ENCODE measurements around the gene BHMT2.

BHMT2 gene

DNA sequence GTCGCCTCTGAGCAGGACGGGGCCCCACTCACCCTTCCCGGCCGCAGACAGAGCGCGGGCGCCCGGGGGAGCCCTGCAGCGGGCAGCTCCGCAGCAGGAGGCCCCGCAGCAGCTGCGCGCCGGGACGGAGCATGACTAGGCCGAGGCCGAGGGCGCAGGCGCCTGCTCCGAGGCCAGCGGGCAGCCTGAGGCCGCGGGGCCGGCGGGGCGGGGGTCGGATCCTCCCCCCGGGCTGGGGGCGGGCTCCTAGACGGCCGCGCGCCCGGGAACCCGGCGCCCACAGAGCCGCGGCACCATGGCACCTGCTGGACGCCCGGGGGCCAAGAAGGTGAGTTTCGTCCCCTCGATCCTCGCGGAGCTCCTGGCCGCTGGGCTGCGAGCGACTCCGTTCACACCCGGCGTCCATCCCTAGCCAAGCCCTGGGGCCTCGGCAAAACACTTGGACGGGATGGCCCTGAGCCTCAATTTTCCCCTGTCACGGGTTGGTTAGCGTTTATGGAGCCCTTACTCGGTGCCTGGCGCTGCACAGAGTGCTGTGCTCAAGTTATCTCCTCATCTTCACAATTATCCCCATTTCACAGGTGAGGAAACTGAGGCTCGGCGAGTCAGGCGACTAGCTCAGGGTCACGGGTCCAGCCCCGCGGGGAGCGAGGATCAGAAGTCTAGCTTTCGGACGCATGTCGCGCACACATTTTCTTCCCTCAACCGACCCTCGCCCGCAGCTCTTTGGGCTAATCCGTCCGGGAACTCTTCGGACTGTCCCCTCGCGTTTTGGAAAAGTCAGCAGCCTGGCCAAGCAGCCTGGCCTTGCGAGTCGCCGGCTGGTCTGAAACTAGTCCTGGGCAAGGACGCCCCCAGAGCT lies at the start of gene BHMT2, which contains the start of gene DMGDH:
Gene BHMT2 (plus strand): TSS at position 280 of the 862 bp plus-strand sequence. CDS start 16 bp downstream, at position 296.
Gene DMGDH (minus strand): TSS at position 187 of the 862 bp plus-strand sequence. CDS start 54 bp downstream, at position 133.
- DNase-seq: no peak

- DNase-seq: peak; percentile 19
Observed at GRCh38 chr5:79020861-79021561, 48.6 kb upstream of the BHMT2 start.

DNA sequence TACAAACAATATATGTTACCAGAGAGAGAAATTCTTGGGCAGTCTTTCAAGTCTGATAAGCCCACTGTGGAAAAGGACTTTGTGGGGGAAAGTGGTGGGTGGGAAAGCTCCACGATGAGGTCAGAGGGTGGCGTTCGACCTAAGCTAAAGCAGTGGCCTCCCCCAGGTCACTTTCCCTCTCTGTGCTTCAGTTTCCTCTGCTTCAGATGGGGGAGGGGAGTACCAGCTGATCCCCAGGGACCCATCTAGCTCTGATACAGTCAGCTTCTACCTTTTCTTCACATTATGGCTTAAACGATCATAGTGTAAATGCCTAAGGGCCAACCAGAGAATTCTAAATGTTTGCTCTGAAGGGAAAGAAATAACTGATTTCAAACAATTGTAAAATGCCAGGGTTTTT lies 47.8 kb upstream of the BHMT2 start:
- DNase-seq: no peak

- DNase-seq: no peak
Observed at GRCh38 chr5:79022771-79023170, 46.8 kb upstream of the BHMT2 start.

DNA sequence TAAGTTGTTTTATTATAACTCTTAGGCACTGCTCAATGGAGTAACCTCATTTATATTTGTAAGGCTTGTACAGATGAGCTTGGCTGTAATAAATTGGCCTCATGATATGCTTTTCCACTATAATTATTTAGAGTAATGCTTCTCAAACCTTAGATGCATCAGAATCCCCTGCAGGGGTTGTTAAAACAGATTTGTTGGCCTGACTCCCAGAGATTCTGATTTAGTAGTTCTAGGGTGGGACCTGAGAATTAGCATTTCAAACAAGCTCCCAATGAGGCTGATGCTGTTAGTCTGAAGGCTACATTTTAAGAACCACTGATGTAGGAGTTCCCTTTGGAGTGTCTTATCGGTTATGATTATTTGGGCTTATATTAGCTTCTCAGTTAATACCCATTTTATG lies 46.2 kb upstream of the BHMT2 start:
- no peak for DNase-seq

DNA sequence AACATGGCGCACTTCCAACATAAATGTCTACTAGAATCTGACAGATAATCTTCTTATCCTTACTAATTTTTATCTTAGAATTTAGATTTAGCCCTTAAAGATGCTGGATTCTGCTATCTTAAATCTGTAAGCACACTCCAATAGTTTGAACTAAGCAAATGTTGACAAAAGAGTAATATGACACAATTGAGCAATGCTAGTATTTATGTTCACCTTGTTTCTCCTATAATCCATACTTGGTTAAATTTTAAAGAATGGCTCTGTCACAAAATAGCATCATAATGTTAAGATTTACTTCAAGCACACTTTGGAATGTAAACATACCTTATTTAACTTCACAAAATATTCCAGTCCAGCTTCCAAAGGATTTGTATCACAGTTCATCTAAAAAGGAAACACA lies 45.6 kb upstream of the BHMT2 start:
- DNase-seq: no peak

- peak; percentile 2 for DNase-seq
Observed at GRCh38 chr5:79025054-79025472, 44.5 kb upstream of the BHMT2 start.

- no peak for DNase-seq
Observed at GRCh38 chr5:79030663-79031484, 38.7 kb upstream of the BHMT2 start.

- no peak for DNase-seq
Observed at GRCh38 chr5:79031485-79031867, 38.1 kb upstream of the BHMT2 start.

GRCh38 chr5:79032031-79032695 lies 37.4 kb upstream of the BHMT2 start:
- DNase-seq: no peak

- no peak for DNase-seq
Observed at GRCh38 chr5:79032782-79033181, 36.8 kb upstream of the BHMT2 start.

DNA sequence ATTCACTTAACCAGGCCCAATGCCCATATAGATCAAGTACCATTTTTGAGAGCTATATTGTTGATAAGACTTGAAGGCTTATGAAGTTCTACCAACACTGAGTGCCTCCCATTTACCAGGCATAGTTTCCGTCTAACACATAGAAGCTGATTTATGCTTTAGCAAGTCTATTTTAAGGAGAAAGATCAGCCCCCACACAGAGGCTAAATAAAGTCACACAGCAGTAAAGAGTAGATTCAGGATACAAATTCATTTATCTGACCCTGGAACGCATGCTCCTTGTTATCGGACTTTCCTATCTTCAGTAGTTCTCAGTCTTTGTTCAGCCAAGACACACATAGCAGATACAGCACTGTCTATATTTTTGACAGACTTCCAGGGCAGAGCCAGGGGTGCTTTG lies 34.3 kb upstream of the BHMT2 start:
- DNase-seq: no peak

DNA sequence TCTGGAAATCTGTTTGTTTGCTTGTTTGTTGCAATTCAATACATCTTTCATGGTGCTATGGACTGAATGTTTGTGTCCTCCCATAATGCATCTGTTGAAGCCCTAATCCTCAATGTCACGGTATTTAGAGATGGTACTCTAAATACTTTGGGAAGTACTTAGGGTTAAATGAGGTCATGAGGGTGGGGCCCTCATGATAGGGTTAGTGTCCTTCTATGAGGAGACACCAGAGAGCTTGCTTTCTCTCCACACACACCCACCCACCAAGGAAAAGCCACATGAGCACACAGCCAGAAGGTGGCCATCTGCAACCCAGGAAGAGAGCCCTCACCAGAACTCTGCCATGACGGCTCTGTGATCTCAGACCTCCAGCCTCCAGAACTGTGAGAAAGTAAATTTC lies 32.8 kb upstream of the BHMT2 start:
- DNase-seq: no peak

DNA sequence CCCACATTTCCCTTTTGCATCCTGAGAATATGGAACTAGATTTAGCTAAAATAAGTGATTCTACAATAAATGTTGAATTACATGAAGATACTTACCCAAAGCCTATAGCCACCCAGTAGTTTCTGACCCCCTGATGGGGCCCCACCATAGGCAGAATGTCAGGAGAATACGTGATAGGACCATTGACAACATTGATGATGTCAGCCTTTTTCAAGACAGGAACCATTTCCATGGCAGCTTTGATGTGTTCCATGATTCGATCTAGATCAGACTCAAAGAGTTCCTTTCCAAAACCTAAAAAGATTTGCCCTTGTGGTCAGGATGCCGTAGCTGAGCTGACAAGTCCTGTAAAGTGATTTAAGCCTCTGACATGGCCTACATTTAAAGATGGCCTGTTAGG lies 27.4 kb upstream of the BHMT2 start:
- no peak for DNase-seq

DNA sequence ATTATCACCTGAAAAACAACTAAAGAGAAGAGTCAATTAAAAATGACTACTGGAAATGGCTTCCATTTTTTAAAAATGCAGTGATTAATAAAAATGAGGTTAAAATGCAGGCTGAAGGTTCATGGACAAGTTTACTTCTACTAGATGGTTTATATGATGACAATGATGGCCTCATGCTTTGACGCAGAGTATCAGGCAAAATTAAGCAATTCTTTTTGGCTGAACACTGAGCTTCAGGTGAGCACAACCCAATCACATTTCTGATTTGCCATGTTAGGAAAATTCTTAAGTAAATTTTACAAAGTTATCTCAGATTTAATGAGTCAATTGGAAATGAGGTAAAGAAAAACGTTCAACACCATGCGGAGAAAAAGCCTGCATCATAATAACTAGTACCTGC lies 22.4 kb upstream of the BHMT2 start:
- no peak for DNase-seq

DNA sequence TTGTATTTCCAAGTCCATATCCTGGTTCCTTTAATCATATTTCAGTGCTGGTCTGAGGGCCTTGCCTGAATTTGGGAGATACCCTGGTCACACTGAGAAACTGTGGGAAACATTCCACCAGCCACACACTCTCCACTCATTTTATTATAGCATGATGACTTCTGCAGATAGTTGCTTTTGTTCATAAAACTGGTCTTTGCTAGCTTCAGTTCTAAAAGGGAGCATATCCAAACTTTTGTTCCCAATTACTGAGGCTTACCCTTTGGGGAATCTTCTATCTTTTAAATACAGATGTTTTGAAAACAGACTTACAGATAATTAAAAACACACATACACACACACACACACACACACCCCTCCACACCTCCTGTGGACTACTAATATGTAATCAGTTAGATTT lies 21.1 kb upstream of the BHMT2 start:
- DNase-seq: no peak

- no peak for DNase-seq
Observed at GRCh38 chr5:79050498-79050897, 19.1 kb upstream of the BHMT2 start.

DNA sequence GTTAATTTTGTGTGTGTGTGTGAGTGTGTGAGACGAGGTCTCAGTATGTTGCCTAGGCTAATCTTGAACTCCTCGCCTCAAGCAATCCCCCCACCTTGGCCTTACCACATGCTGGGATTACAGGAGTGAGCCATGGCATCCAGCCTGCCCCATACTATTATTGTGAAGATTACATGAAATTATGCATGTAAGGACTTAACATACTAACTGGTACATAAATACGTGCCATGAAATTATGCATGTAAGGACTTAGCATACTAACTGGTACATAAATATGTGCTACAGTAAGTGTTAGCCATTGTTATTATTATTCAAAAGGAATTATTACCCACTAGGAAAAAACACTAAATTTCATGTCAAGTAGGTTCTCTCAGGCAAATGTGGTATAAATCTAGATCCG lies 16.2 kb upstream of the BHMT2 start:
- no peak for DNase-seq

DNA sequence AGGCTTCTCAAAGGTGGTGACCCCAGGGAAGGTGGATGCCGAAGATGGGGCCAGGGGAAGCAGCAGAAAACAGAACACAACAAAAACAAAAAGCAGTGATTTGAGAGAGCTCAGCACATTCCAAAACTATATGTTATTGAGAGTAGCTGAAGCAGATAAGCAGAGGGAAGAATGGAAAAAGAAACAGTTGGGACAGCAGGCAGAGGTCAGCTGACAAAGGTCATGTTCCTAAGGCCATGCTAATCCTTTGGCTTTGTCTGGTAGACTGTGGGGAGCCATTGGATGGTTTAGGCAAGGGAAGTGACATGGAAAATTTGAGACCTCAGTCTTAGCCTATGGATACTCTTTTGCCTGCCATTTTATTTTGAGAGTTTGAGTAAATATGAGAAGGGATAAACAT lies 14.6 kb upstream of the BHMT2 start:
- no peak for DNase-seq

DNA sequence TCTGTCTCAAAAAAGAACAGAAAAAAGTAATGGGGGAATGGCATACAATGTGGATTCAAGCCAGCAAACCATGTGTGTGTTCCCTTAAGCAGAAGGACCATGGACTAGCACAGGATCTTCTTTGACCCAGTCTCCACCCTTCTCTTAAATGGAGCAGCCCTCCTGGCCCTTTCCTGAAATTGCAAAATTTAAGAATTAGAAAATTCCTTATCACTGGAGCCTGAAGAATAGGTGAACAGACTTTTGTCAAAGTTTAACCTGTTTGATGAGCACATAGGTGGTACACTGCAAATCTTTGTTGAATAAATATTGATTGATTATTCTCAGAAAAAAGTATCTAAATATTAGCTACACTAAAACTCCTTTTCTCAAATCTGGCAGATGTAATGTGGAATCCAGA lies 12.7 kb upstream of the BHMT2 start:
- no peak for DNase-seq

GRCh38 chr5:79059674-79060073 lies 9.9 kb upstream of the BHMT2 start:
- DNase-seq: no peak

GRCh38 chr5:79062436-79062835 lies 7.1 kb upstream of the BHMT2 start:
- DNase-seq: peak; percentile 28

GRCh38 chr5:79070350-79070667 lies 742 bp downstream of the BHMT2 start:
- DNase-seq: no peak

All from NCI-H1105 (cell line).